ENCODE results near the gene HDAC1.

DNA sequence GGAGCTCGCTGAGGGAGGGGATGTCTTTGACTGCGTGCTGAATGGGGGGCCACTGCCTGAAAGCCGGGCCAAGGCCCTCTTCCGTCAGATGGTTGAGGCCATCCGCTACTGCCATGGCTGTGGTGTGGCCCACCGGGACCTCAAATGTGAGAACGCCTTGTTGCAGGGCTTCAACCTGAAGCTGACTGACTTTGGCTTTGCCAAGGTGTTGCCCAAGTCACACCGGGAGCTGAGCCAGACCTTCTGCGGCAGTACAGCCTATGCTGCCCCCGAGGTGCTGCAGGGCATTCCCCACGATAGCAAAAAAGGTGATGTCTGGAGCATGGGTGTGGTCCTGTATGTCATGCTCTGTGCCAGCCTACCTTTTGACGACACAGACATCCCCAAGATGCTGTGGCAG, 71.8 kb downstream of the HDAC1 start:
- no peak for TF ChIP-seq EZH2 (IDR thresholded peaks at IDR 0.05; ENCODE audit: insufficient read depth, poor library complexity, severe bottlenecking)
- no peak for TF ChIP-seq EZH2phosphoT487 (IDR thresholded peaks at IDR 0.05; ENCODE audit: insufficient read depth, low read depth)

Measured in GM23248 (cell line).